C1 segment of cervical spinal cord (tissue), 14 donors: ENCODE measurements around the gene NUMA1.

Source experiments
- DNase-seq, 14 donors: peaks; one replicate each; lab custom pipeline; 2025; lab: John Stamatoyannopoulos, UW

NUMA1 gene

DNA sequence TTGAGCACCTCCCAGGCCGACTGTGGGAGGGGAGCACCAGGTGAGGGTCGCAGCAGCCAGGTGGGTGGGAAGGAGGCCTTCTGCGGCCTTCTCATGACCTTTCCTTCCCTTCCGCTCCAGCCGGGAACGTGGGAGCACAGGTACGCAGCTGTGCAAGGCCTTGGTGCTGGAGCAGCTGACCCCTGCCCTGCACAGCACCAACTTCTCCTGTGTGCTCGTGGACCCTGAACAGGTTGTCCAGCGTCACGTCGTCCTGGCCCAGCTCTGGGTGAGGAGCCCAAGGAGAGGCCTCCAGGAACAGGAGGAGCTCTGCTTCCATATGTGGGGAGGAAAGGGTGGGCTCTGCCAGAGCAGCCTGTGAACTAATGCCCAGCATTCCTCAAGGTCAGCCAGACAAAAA, 79.1 kb downstream of the NUMA1 start:
- DNase-seq, result no peak

DNA sequence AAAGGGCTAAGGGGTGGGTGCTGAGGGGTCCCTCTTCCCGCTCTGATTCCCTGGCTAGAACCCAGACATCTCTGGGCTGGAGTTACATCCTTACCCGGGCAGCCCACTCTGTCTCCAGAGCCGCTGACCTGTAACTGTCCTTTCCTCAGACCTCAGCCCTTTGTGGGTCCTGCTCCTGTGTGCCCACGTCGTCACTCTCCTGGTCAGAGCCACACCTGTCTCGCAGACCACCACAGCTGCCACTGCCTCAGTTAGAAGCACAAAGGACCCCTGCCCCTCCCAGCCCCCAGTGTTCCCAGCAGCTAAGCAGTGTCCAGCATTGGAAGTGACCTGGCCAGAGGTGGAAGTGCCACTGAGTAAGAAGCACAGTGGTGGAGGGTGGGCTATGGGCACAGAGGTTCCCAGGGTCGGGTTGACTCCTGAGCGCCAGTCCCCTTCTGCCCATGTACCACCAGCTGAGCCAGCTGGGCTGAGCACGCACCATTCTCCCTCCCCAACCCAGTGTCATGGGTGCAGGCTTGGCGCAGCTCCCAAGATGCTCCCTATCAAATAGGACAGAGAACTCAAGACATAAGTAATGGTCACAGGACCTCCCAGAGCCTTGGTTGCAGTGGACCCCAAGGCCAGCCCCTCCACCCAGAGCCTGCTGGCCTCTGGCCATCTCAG, 80.0 kb downstream of the NUMA1 start:
- no peak for DNase-seq

DNA sequence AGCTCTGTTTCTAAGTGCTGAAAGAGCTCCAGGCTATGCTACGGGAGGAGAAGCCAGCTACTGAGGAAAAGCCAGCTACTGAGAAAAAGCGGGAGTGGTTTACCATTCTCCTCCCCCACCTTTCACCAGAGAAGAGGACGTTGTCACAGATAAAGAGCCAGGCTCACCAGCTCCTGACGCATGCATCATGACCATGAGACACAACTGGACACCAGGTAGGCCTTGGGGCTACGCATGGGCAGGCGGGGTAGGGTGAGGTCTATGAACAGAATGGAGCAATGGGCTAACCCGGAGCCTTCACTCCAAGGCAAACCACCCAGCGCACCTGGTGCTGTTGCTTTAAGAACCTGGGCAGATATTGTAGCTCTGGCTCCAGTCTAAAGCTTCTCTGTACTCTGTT, 80.5 kb downstream of the NUMA1 start:
- DNase-seq, result peak in 1 of 14 donors; percentile 68

DNA sequence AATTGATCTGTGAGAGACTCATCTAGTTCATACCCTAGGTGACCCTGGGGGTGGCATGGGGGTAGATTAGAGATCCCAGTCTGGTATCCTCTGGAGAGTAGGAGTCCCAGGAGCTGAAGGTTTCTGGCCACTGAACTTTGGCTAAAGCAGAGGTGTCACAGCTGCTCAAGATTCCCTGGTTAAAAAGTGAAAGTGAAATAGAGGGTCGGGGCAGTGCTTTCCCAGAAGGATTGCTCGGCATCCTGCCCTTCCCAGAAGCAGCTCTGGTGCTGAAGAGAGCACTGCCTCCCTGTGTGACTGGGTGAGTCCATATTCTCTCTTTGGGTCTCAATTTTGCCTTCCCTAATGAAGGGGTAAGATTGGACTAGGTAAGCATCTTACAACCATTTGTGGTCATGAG, 81.0 kb downstream of the NUMA1 start:
- peak in 1 of 14 donors; percentile 68 for DNase-seq

DNA sequence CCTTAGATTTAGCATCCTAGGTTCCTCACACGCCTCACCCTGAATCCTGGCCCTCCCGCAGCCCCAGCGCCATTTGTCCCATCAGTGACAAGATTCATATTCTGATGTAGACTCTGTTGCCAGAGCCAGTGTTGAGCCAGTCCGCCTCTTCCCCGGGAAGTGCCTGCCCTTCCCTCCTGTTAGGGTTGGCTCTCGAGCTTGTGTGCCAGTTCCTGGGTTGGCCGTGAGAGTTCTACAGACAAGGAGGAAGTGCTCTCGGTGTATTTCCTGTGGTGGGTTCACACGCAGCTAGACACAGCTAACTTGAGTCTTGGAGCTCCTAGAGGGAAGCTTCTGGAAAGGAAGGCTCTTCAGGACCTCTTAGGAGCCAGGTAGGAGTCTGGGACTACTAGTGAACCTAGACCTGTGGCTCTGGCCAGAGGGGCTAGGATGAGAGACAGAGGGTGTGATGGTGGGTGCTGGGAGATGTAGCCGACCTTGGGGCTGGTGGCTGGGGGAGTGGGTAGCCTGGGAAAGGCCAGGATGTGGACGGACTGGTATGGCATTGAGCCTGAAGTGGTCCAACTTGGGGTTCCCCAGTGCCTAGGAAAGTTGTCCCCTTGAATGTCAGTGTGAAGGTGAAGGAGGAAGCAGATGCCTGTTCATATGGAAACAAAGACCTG, 81.6 kb downstream of the NUMA1 start, which contains the start of gene IL18BP:
Gene IL18BP (plus strand): TSS at position 261 of the 662 bp plus-strand sequence. CDS start 1,076 bp downstream, outside the sequence.
- DNase-seq, result peak in 1 of 14 donors; percentile 27

DNA sequence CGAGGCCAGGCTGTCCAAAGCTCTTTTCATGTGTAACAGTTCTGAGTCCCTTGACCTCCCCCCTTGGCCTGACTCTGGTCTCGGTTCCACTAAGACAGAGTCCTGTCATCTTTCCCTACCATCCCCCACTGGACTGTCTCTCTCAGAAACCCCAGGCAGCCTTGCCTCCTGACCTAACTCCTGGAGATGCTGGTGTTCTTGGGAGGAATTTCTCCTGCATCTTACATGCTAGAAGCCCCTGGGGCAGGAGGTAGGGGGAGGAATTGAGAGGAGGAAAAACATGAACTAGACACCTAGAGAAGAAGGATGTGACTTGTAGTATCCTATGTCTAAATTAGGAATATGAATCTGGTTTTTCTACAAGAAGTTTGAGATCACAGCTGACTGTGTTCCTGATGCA, 82.3 kb downstream of the NUMA1 start:
- DNase-seq, result no peak

DNA sequence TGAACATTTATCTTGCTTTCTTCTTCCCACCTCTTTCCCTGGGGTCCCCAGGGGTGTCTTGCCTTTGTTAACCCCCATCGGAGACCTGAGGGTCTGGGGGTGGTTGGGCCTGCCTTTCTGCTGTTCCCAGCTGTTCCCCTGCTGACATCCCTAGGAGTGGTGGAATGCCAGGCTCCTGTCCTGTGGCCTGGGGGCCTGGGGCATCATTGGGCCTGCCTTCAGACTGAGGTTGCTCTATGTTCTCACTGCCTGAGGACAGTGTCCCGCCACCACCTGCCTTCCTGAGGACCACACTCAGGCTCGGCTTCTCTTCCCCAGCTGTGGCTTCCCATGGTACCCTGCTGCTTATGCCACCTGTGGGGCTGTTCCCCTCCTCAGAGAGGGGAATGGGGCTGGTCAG, 82.7 kb downstream of the NUMA1 start:
- no peak for DNase-seq

DNA sequence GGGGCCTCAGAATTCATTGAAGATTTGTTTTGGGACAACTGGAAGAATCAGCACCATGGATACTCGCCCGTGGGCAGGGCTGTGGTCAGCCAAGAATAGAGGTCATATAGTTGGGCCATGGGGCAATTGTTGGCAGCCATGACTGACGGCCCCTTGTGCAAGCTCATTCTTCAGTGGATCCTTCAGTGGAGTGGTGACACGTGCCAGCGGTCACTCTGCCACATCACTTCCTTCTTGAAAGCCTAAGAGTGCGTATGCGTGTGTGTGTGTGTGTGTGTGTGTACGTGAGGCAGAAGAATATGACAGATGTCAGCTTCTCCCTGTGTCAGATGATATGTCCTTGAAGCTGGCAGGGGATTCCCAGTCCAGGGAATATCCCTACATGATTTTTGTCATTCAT, 83.4 kb downstream of the NUMA1 start:
- no peak for DNase-seq

DNA sequence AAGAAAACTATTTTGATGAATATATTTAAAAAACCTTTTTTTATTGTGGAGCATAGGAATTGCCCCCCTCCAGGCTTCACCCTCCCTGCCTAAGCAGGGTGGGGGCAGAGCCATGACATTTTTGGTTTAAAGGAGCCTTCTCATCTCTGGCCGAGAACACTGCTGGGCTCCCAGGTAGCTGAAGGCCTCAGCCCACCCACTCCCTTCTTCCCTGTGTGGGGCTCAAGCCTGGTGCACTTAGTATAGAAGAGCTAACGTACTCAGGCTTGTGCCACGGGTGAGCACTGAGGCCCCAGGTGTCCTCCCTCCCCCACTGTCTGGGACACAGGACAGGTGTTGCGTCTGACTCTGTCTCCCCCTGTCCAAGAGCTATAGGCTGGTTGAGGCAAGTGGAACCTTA, 83.8 kb downstream of the NUMA1 start:
- no peak for DNase-seq

DNA sequence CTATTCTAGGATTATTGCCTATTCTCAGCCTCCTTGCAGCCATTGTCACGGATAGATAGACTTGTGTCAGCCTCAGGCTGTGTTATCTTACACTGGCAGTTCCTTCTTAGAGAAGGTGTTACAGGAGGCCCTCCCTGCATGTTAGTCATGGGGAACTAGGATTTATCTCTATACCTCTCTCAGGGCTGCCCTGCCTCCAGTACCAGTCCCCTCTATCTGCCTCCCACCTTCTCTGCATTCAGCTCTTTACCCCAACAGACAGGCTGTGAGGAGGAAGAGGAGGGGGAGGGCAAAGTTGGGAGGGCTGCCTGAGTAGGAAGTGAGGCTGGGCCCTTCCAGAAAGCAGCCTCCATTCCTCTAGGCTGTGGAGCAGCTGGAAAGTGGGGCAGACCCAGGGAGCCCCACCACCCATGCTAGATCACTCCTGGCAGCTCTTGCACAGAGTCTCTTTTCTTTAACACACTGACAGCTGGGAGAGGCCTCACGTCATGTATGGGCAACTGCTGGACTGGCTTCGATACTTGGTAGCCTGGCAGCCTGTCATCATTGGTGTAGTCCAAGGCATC, 84.5 kb downstream of the NUMA1 start:
- DNase-seq, result peak in 1 of 14 donors; percentile 25

DNA sequence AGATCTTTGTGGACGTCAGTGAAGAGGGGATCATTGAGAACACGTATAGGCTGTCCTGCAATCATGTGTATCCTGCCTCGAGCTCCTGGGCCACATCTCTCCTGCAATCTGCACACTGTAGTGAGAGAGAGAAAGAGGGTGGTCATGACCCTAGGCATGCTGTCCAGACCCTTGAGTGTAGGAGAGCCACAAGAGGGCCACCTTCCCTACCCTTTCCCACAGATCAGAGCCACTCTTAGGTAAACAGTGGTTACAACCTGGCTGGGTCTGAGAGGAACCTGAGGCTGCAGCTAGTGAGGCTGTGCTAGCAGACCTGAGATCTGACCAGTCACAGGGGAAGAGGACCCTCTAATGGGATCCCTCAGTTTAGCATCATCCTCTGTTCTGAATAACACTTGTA, 85.6 kb downstream of the NUMA1 start:
- DNase-seq, result no peak

DNA sequence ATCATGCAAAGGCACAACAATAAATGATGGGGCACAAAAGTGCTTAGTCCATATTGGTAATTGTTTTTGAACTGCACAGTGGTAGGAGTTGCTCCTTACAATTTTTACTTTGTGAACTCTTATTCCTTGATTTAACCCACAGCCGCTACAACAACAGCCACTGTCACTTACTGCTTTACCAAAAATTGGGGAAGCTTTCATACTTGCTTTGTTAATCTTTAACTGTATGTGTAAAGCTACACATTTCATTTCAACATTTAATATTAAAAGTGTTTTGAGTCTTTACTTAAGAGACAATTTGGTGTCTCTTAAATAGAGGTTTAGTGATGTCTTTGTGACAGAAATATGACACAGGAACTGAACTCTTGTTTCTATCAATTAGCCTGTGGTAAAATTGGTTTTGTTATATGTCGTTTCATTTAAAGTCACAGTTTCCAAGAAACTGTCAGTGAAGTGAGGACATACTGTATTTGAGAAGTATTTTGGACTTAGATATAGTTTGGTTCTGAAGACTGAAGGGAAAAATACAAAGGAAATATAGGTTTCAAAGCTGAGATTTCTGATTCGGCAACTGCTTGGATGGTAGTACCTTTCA, 88.1 kb downstream of the NUMA1 start:
- DNase-seq, result no peak

DNA sequence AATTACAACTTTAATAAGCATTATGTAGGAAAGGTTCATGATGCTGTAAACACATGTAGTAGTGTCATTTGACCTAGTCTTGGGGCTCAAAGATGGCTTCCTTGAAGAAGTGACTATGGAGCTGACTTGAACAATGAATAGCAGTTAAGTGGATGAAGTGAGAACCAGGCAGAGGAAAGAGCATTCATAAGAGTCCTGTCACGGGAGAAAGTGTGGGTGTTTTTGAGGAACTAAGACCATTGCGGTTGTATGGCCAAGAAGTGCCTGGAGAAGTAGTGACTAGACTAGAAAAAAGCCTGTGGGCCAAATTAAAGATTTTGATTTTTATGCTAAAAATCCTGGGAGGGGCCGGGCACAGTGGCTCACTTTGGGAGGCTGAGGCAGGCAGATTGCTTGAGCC, 88.8 kb downstream of the NUMA1 start:
- DNase-seq, result peak in 1 of 14 donors; percentile 26

DNA sequence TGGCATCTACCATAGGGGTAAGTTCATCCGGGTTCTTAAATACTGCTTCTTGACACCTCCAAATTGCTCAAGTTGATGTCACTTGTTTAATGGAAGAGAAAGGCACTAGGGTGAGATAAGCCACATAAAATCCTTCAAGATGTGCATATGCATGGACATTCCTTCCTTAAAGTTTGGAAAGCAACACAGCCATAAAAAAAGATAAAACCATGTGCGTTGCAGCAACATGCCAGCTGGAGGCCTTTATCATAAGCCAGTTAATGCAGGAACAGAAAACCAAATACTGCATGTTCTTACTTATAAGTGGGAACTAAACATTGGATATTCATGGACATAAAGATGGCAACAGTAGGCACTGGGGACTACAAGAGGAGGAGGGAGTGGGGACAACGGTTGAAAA, 89.6 kb downstream of the NUMA1 start:
- DNase-seq, result no peak

DNA sequence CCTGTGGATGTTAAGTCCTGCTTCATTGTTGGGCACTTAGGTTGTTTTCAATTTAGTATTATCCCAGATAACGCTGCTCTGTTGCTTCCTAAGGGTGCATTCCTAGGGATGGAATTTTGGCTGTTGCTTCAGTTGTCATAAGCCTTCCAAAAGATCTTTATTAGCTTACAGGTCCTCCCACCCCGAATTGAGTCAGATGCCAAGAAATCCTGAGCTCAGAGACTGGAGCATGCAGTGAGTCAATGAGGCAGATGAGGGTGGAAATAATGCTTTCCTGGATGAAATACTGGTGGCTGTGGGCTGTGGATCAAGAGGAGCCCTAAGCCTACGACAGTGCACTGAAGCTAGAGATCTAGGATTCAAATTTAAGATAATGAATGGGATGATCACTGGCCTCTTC, 92.3 kb downstream of the NUMA1 start:
- DNase-seq, result no peak

DNA sequence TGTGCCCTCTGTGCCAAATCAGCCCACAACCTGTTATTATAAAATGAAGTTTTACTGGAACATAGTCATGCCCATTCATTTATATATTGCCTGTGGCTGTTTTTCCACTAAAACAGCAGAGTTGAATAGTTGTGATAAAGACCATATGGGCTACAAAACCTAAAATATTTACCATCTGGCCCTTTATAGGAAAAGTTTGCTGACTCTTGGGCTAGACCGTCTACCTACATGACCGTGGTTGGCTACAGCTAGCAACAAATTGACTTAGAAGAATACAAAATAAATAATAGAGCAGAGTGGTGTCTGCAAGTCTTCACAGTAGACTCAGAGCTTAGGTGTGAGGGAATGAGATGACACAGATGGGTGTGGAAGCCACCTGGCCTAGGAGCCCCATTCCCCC, 92.8 kb downstream of the NUMA1 start:
- DNase-seq, result no peak

DNA sequence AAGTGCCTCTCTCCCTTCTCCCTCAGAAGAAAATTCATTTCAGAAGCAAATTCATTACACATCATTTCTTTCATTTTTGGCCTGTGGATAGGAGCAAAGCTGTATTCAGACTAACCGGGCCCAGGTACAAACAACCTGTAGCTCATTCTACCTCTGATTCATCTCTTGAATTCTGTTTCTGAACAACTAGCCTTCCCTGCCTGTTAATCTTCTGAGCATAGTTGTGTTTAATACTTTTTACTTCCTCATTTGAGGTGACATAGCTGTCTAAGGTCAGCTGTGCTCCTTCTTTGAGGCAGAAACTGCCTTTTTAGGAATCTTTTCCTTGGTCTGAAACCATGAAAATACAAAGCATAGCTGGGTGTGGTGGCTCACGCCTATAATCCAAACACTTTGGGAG, 94.2 kb downstream of the NUMA1 start:
- no peak for DNase-seq

DNA sequence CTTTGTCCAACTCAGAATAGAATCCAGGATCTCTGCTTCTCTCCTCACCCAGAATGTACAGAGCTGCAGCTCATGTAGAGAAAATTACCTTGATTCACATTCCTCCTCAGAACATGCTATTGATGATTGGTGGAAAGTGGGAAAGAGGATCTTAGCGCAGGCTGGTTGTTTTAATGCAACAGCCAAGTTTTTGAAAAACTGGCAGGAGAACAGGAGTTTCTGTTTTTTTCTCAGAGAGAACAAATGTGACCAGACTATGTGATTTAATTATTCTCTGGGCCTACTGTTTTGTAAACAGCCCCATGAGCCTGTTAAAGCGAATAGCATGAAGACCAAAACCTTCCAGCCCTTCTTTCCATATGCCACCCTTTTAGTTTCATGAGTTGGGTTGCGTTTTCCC, 100.7 kb downstream of the NUMA1 start:
- no peak for DNase-seq

DNA sequence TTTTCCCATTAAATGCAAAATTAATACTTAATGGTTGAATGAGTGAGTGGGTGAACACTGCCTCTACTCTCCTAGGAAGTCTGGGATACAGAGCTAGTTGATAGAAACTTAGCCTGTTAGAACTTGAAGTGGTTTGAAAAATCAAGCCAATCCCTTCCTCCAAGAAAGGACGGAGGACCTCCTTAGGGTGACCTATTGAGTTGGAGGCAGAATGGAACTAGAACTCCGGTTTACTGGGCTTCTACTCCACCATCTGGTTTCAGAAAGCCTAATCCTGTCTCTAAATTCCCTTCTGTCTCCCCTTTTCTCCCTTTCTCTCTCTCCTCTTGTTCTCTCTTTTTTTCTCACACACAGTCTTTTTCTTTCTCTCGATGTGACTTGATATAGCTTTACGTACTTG, 101.2 kb downstream of the NUMA1 start:
- DNase-seq, result no peak

DNA sequence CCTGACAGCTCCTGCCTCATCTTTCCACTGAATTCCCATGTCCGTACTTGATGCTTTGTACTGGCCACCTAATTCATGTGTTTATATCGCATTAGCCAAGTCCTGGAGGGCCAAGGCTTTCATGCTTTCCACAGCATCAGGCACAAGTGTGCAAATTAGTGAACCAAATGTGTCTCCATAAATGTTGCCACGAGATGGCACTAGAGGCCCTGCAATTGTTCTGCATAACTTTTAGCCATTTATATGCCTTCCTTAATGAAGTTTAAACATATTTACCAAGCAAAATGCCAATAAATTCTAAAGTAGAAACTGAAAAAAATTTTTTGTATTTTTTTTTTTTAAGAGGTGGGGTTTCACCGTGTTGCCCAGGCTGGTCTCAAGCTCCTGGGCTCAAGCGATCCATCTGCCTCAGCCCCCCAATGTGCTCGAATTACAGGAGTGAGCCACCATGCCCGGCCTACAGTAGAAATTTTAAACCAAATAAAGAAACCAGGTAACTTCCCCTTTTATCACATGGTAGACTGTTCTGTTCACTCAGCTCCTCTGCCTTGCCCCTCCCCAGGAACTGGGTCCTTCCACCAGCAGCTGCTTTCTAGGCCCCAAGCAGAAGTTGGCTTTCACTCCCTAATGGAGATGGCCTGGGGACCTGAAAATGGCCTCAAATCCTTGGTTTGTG, 102.5 kb downstream of the NUMA1 start:
- DNase-seq, result peak in 7 of 14 donors; percentile 7 to 43 (median 26)

DNA sequence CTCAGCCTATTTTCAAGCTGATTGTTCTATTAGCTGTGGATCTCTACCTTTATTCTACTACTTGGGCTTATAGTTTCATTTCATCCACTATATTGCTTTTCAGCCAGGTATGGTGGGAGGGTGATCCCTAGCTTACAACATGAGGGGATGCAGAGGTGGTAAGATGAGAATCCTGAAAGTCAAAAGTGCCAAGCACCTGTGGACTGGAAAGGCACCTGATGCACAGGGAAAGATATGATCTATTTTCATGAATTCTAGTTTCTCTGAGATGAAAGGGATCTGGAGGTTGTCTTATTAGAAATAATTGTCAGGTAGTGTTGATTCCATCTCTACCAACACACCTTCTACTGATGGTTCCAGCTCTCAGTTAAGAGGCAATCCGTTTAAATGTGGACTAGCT, 103.3 kb downstream of the NUMA1 start:
- no peak for DNase-seq

DNA sequence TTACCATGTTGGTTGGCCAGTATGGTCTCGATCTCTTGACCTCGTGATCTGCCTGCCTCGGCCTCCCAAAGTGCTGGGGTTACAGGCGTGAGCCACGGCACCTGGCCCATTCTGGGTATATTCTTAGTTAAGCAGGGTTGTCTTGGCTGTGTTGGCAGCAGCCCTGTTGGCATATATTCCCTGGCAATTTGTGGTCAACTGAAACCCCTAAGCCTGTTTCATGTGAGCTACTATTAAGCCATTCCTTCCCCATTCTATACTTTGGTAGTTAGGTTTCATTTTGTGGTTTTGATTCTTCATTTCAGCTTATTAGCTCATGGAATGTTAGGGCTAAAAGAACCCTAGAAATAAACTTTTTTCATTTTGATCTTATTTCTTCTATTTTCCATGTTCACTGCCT, 103.8 kb downstream of the NUMA1 start:
- no peak for DNase-seq
